MM.1S (cell line): ENCODE data around the gene TMPRSS13.

ENCODE experiments used
- EZH2 ChIP-seq: fragments of 300-600 bp; sonication (generic); optimal IDR thresholded peaks from 2 replicates; pipeline ENCODE3; 2017; ENCODE audit warnings: low read depth, mild to moderate bottlenecking, antibody characterized with exemption, low read length, mixed read lengths
- EZH2phosphoT487 ChIP-seq: fragments of 300-600 bp; sonication (generic); IDR thresholded peaks from 2 replicates; pipeline ENCODE4 v1.6.1; 2018; ENCODE audit warnings: antibody characterized with exemption, low read length
- TF ChIP-seq, protein P1 (sequence below): fragments of 300-600 bp; sonication (generic); IDR thresholded peaks from 2 replicates; pipeline ENCODE4 v1.5.1; 2016; ENCODE audit warnings: antibody characterized with exemption, low read length, mixed read lengths

DNA sequence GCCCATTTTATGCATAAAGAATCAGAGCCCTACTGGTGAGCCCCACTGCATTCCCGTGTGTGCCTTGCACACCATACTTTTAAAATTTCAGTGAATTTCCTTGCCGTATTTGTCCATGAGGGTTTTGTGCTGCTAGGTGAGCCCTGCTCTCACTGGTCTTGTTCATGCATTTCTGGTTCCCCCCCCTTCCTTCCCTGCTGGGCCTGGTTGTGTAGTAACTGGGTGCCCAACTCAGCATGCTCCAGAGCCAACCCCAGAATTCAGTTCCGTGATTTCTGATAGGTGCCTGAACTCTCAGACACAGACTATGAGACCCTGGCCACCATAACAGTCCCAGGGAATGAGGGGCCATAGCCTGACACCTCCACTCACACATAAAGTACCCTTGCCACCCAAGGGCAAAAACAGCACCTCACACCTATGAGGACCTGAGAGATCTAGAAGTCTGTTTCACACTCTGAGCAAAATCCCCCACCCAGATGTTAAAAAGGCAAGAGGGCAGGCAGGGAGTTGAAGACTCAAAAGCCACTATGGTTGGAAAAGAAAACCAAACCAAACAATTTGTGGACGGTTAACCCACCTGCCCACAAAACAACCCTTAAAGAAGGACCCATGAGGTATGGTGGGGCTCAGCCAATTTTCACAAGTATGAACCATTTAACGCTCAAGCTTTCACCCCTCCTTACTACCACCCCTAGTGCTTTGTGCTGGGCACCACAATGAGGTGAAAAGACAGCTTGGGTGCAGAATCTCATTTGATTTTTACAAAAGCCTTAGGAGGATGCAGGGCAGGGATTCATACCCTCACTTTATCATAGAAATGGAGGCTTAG is 40.2 kb upstream of the TMPRSS13 start:
- TF ChIP-seq, protein P1, sequence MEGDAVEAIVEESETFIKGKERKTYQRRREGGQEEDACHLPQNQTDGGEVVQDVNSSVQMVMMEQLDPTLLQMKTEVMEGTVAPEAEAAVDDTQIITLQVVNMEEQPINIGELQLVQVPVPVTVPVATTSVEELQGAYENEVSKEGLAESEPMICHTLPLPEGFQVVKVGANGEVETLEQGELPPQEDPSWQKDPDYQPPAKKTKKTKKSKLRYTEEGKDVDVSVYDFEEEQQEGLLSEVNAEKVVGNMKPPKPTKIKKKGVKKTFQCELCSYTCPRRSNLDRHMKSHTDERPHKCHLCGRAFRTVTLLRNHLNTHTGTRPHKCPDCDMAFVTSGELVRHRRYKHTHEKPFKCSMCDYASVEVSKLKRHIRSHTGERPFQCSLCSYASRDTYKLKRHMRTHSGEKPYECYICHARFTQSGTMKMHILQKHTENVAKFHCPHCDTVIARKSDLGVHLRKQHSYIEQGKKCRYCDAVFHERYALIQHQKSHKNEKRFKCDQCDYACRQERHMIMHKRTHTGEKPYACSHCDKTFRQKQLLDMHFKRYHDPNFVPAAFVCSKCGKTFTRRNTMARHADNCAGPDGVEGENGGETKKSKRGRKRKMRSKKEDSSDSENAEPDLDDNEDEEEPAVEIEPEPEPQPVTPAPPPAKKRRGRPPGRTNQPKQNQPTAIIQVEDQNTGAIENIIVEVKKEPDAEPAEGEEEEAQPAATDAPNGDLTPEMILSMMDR, result no peak
- TF ChIP-seq EZH2, result no peak
- TF ChIP-seq EZH2phosphoT487, result no peak
